ENCODE data around the gene TNS1. TPM values are rescaled to one million over a fixed set of nuclear protein-coding genes. Genes with fewer than 3 reads are reported as not detected.
A peak's percentile ranks its signal among the peaks of the same experiment; 100 is the strongest.

Gene TNS1
- polyA plus RNA-seq, 3 donors: 0.26 to 1.6 (median 1.5) TPM

DNA sequence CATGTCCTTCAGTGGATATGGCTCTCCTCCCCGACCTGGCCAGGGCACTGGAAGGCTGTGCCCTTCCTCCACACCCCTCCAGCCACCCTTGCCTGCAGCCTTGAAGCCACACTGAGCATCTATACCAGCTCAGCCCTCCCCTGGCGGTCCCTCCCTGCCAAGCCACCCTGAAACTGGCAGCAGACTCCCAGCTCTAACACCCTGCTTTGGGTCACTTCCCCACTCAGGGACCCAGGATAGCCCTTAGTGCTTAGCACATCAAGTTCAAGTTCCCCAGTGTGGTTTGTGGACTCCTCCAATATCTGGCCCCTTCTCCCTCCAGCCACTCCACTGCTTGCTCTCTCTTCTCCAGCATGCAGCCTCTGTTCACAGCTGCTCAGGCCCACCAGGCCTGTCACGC, 89.4 kb downstream of the TNS1 start:
- H3K4me3 Mint-ChIP-seq: peak overlapping the region in 1 of 2 donors; percentile 48
- intact Hi-C loops (cut with micrococcal nuclease): no loop called here
- TF ChIP-seq, protein P1, sequence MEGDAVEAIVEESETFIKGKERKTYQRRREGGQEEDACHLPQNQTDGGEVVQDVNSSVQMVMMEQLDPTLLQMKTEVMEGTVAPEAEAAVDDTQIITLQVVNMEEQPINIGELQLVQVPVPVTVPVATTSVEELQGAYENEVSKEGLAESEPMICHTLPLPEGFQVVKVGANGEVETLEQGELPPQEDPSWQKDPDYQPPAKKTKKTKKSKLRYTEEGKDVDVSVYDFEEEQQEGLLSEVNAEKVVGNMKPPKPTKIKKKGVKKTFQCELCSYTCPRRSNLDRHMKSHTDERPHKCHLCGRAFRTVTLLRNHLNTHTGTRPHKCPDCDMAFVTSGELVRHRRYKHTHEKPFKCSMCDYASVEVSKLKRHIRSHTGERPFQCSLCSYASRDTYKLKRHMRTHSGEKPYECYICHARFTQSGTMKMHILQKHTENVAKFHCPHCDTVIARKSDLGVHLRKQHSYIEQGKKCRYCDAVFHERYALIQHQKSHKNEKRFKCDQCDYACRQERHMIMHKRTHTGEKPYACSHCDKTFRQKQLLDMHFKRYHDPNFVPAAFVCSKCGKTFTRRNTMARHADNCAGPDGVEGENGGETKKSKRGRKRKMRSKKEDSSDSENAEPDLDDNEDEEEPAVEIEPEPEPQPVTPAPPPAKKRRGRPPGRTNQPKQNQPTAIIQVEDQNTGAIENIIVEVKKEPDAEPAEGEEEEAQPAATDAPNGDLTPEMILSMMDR (IDR thresholded peaks at IDR 0.05): no peak
- Histone ChIP-seq H4K20me1 (ENCODE audit: insufficient read depth, low read length) (no peaks in the 10 kb centered on the region), H3K9me3 (replicated peaks in 1 of 2; ENCODE audit: control insufficient read depth in 1 of 2, insufficient read depth in 1 of 2, low read length in 2 of 2) (no peaks in the 10 kb centered on the region), H3K27me3 (ENCODE audit: control insufficient read depth in 2 of 2, insufficient read depth in 2 of 2, low read length in 2 of 2) (no peaks in the 10 kb centered on the region), H3K4me1 (ENCODE audit: control insufficient read depth in 1 of 2, insufficient read depth in 2 of 2, low read length in 2 of 2) (peaks cover 24 to 37% of the 10 kb centered on the region in 2 donors), H3K79me2 (ENCODE audit: insufficient read depth, low read length) (no peaks in the 10 kb centered on the region), H3K4me3 (replicated peaks in 1 of 3; ENCODE audit: low read depth in 2 of 3, low read length in 3 of 3) (no peak overlapping the region), H3K4me2 (replicated peaks; ENCODE audit: extremely low read depth, low read length, poor library complexity, severe bottlenecking) (no peak overlapping the region), H2AFZ (ENCODE audit: insufficient read depth, low read depth, low read length, poor library complexity, severe bottlenecking) (no peak overlapping the region), H3K27ac (ENCODE audit: low read depth in 1 of 2, low read length in 2 of 2) (no peak overlapping the region), H3K9ac (ENCODE audit: insufficient read depth, low read length, poor library complexity, severe bottlenecking) (no peak overlapping the region), H3K36me3 (replicated peaks in 1 of 2; ENCODE audit: control insufficient read depth in 1 of 2, insufficient read depth in 2 of 2, low read length in 2 of 2) (peaks cover 0 to 10% of the 10 kb centered on the region in 2 donors)
- peaks cover 33% of the 10 kb centered on the region for H3K4me1 Mint-ChIP-seq
- H3K36me3 Mint-ChIP-seq: peaks cover 10 to 11% of the 10 kb centered on the region in 2 donors
- H3K27me3 Mint-ChIP-seq (ENCODE audit: low read depth in 3 of 3): peaks cover 0 to 6% (median 2%) of the 10 kb centered on the region in 3 donors
- peaks cover 0 to 2% (median 0%) of the 10 kb centered on the region in 7 donors for H3K9me3 Mint-ChIP-seq
- DNase-seq: peak in 2 of 3 donors; percentile 33 to 53
- peak overlapping the region in 3 of 7 donors; percentile 35 to 60 (median 44) for H3K27ac Mint-ChIP-seq
- WGBS (ENCODE audit: insufficient coverage): 81% methylated on average over 3 of the region's 3 CpGs

DNA sequence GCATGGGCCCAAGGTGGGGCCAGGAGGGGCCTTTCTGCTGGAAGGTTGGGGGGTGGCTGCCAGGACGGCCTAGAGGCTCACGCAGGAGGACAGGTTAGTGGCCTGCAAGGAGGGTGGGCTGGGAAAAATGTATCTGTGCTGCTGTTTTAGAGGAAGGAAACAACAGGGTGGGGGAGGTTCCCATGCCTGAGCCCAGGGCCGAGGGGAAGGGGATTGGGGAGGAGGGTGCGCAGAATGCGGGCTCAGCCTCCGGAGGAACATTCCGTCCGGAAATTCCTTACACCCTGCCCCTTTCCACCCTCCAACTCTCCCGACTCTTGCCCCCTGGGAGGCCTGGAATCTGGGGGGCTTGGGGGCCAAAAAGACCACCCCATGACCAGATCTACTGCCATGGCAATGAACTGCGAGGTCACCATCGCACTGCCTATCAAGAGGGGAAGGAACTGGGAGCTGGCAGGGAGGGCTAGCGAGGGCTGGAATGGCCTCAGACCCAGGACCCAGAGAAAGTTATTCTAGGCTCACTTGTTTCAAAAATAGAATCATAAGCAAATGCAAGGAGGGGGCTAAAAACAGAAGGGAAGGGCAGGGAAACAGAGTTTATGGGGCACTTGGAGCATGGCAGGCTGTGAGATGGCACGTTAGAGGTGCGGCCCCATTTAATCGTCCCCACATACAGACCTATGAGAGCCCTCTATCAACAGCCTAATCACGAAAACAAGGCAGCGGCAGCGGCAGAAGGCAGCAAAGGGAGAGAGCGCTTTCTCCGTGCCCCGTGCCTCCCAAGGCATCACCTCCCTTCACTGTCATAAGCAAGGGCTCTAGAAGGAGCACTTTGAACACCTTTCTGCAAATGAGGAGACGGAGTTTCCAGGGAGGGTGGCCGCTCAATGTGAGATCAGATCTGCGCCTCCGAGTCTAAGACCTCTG, 90.4 kb downstream of the TNS1 start:
- no peak for DNase-seq
- intact Hi-C loops (cut with micrococcal nuclease): no loop called here
- Mint-ChIP-seq H3K27ac (peak overlapping the region in 1 of 7 donors; percentile 30), H3K4me3 (peak overlapping the region in 1 of 2 donors; percentile 26), H3K9me3 (peaks cover 0 to 2% (median 0%) of the 10 kb centered on the region in 7 donors), H3K4me1 (peaks cover 33% of the 10 kb centered on the region), H3K36me3 (peaks cover 6 to 10% of the 10 kb centered on the region in 2 donors), H3K27me3 (ENCODE audit: low read depth in 3 of 3) (peaks cover 2 to 6% (median 5%) of the 10 kb centered on the region in 3 donors)
- Histone ChIP-seq H3K9ac (ENCODE audit: insufficient read depth, low read length, poor library complexity, severe bottlenecking) (no peak overlapping the region), H4K20me1 (ENCODE audit: insufficient read depth, low read length) (no peaks in the 10 kb centered on the region), H3K4me3 (replicated peaks in 1 of 3; ENCODE audit: low read depth in 2 of 3, low read length in 3 of 3) (no peak overlapping the region), H3K4me2 (replicated peaks; ENCODE audit: extremely low read depth, low read length, poor library complexity, severe bottlenecking) (no peak overlapping the region), H3K4me1 (ENCODE audit: control insufficient read depth in 1 of 2, insufficient read depth in 2 of 2, low read length in 2 of 2) (peaks cover 24 to 37% of the 10 kb centered on the region in 2 donors), H3K27me3 (ENCODE audit: control insufficient read depth in 2 of 2, insufficient read depth in 2 of 2, low read length in 2 of 2) (no peaks in the 10 kb centered on the region), H3K9me3 (replicated peaks in 1 of 2; ENCODE audit: control insufficient read depth in 1 of 2, insufficient read depth in 1 of 2, low read length in 2 of 2) (no peaks in the 10 kb centered on the region), H3K36me3 (replicated peaks in 1 of 2; ENCODE audit: control insufficient read depth in 1 of 2, insufficient read depth in 2 of 2, low read length in 2 of 2) (peaks cover 0 to 10% of the 10 kb centered on the region in 2 donors), H3K79me2 (ENCODE audit: insufficient read depth, low read length) (no peaks in the 10 kb centered on the region), H3K27ac (ENCODE audit: low read depth in 1 of 2, low read length in 2 of 2) (no peak overlapping the region), H2AFZ (ENCODE audit: insufficient read depth, low read depth, low read length, poor library complexity, severe bottlenecking) (no peak overlapping the region)
- TF ChIP-seq, protein P1 (IDR thresholded peaks at IDR 0.05): no peak
- 63% methylated on average over 21 of the region's 25 CpGs for WGBS (ENCODE audit: insufficient coverage)

All from CD14-positive monocyte (primary cell).